Activated naive CD8-positive, alpha-beta T cell (primary cell): ENCODE data around the gene NECAB2.

Experiments used
- H3K27ac Mint-ChIP-seq: one replicate; pipeline ENCODE4 v1.8.0; 2021; ENCODE audit warnings: mixed read lengths
- H3K27me3 Mint-ChIP-seq: one replicate; pipeline ENCODE4 v1.8.0; 2021; ENCODE audit warnings: mixed read lengths
- H3K36me3 Mint-ChIP-seq: one replicate; pipeline ENCODE4 v1.8.0; 2021; ENCODE audit warnings: mixed read lengths
- H3K4me1 Mint-ChIP-seq: one replicate; pipeline ENCODE4 v1.8.0; 2021; ENCODE audit warnings: low read depth, mixed read lengths
- H3K4me3 Mint-ChIP-seq: one replicate; pipeline ENCODE4 v1.8.0; 2021; ENCODE audit warnings: mild to moderate bottlenecking, mixed read lengths
- H3K9me3 Mint-ChIP-seq: one replicate; pipeline ENCODE4 v1.8.0; 2021; ENCODE audit warnings: low read depth, mixed read lengths

Gene NECAB2

DNA sequence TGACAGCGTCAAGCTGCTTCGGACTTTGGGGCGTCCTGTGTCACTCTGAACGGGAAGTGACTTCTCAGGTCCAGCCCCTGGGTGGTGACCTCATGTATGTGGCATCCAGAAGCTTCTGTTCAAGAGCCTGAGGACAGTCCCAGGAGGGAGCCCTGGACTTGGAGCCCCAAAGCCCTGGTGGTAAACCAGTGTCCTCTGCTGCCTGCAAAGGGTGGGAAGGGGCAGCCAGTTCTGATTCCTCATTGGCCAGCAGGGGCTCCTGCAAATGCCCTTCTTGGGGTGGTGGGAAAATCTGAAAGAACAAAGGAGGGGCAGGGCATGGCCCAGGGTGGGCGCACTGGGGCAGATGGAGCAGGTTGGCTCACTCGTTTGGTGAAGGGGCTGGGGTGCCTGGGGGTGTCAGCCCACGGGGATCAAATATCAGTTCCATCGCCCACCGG is 13.4 kb upstream of the NECAB2 start:
- H3K27me3 Mint-ChIP-seq: peaks cover 7% of the 10 kb centered on the region
- no peak overlapping the region for H3K27ac Mint-ChIP-seq
- peak overlapping the region; percentile 35 for H3K4me3 Mint-ChIP-seq
- no peaks in the 10 kb centered on the region for H3K9me3 Mint-ChIP-seq
- H3K4me1 Mint-ChIP-seq: peaks cover 10% of the 10 kb centered on the region
- no peaks in the 10 kb centered on the region for H3K36me3 Mint-ChIP-seq

DNA sequence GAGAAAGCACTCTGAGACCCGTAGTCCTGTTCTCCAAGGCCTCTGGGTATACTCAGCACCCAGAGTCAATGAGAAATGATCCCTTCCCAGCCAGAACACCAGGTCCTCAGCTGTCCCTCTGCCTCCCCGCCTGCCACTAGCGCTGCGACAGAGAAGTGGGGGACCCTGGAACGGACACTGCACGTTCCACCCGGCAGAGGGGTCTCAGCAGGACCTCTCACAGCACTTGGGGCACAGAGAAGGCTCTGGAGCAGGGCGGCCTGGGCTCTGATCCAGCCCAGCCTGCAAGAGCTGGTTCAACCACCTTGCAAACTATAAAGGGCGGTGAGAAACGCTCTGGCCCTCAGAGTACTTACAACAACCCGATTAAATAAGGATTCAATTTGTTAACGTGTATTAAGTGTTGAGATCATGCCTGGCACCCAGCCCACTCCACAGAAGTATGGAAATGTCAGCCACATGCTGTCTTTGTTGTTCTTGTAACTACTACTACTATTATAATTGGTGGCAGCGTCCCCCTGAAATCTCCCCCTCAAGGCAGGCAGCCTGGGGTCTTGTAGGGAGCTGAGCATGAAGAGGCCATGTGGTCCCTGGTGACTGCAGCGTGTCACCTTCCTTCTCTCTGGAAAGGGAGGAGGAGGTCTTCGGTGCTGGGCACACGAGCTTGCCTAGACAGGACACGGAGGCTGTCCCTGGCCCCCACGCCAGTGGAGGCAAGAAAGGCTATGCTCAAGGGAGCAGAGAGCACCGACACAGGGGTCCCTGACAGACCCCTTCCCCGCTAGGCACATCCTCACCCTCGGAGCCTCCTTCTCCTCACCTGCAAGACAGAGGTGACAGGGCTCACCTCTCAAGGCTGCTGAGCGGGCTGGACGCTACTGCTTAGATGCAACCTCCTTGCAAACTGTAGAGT is 12.6 kb upstream of the NECAB2 start:
- H3K9me3 Mint-ChIP-seq: no peaks in the 10 kb centered on the region
- peaks cover 7% of the 10 kb centered on the region for H3K27me3 Mint-ChIP-seq
- no peak overlapping the region for H3K27ac Mint-ChIP-seq
- H3K4me3 Mint-ChIP-seq: no peak overlapping the region
- H3K36me3 Mint-ChIP-seq: peaks cover 2% of the 10 kb centered on the region
- peaks cover 10% of the 10 kb centered on the region for H3K4me1 Mint-ChIP-seq

DNA sequence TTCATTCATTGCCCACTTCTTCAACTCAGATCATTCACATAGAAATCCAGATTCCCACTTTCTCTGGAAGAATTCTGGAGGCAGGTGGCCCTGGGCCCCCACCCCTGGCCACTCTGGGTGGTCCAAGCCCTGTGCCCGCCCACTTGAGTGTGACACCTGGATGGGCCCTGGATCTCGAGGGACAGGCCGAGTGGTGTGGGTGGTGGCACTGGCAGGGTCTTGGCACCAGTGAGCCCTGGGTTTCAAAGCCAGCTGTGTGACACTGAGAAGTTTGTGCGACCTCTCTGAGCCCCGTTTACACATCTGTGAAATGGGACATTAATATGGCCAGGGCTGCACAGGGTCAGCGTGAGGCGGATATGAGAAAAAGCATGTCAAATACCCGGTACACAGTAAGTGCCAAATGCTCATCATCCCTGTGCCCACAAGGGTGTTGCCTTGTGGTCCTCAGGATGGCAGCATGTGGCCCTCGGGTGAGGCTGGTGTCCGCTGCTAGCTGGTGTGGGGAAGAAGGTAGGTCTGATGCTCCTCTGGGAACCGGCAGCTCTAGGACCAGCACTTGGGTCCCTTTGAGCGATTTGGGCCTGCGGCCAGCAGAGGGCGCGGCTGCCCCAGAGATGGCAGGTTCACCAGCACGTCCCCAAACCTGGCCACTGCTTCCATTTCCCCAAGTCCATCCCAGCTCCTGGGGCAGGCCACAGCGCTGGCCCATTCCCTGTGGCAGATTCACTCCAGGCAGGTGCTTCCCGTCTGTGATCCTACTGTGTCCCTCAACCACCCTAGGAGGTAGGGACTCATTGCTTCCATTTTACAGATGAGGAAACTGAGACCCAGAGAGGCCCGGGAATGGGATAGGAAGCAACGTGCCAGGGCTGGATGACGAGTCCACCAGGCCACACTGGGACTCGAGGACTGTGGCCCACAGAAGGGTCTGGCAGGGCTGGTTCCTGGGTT is 11.4 kb upstream of the NECAB2 start:
- Mint-ChIP-seq H3K9me3 (no peaks in the 10 kb centered on the region), H3K4me3 (no peak overlapping the region), H3K27ac (no peak overlapping the region), H3K4me1 (peaks cover 10% of the 10 kb centered on the region), H3K27me3 (peaks cover 7% of the 10 kb centered on the region), H3K36me3 (peaks cover 2% of the 10 kb centered on the region)

- Mint-ChIP-seq H3K27me3 (peaks cover 7% of the 10 kb centered on the region), H3K4me3 (no peak overlapping the region), H3K27ac (no peak overlapping the region), H3K9me3 (no peaks in the 10 kb centered on the region), H3K4me1 (peaks cover 9% of the 10 kb centered on the region), H3K36me3 (peaks cover 2% of the 10 kb centered on the region)
Measured at GRCh38 chr16:83957296-83957855, 10.7 kb upstream of the NECAB2 start.

GRCh38 chr16:83958137-83958845 is 9.8 kb upstream of the NECAB2 start:
- Mint-ChIP-seq H3K9me3 (no peaks in the 10 kb centered on the region), H3K27ac (no peak overlapping the region), H3K27me3 (peaks cover 7% of the 10 kb centered on the region), H3K4me1 (peaks cover 7% of the 10 kb centered on the region), H3K4me3 (no peak overlapping the region), H3K36me3 (peaks cover 2% of the 10 kb centered on the region)

- H3K36me3 Mint-ChIP-seq: peaks cover 2% of the 10 kb centered on the region
- H3K4me1 Mint-ChIP-seq: peaks cover 5% of the 10 kb centered on the region
- H3K27ac Mint-ChIP-seq: no peak overlapping the region
- peaks cover 6% of the 10 kb centered on the region for H3K27me3 Mint-ChIP-seq
- no peak overlapping the region for H3K4me3 Mint-ChIP-seq
- H3K9me3 Mint-ChIP-seq: no peaks in the 10 kb centered on the region
Measured at GRCh38 chr16:83958846-83959565, 9.0 kb upstream of the NECAB2 start.

DNA sequence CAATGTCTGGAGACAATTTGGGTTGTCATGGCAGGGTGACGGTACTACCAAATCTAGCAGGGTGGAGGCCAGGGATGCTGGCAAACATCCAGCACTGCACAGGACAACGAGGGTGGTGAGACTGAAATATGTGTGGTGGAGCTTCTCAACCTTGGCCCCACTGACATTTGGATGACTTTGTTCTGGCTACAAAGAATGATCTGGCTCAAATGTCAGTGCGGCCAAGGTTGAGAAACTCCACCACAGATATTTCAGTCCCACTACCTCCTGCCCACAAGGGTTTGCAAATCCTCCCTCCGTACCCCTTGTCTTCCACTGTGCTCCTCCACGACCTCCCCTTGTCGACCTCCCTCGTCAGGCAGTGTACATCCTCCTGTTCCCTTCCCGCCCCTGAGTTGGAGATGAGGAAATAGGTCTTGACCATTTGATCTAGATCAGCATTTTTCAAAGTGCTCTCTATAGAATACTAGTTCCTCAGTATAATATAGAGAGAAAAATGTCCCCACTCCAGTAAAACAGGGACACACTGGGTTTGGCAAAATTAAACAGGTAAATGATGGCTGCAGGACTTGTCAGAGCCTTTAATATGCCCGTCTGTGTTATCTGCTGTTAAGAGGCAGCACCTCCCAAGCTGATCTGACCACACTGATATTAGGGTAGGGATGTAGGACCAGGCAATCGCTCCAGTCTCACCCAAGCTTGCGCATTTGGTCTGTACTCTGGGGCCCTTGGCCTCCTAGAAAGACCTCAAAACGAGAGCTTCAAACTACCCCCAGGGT is 8.2 kb upstream of the NECAB2 start:
- no peaks in the 10 kb centered on the region for H3K4me1 Mint-ChIP-seq
- H3K27me3 Mint-ChIP-seq: peaks cover 3% of the 10 kb centered on the region
- no peak overlapping the region for H3K4me3 Mint-ChIP-seq
- H3K36me3 Mint-ChIP-seq: peaks cover 2% of the 10 kb centered on the region
- no peaks in the 10 kb centered on the region for H3K9me3 Mint-ChIP-seq
- H3K27ac Mint-ChIP-seq: no peak overlapping the region

- H3K27me3 Mint-ChIP-seq: no peaks in the 10 kb centered on the region
Measured at GRCh38 chr16:83960521-83961249, 7.4 kb upstream of the NECAB2 start.

GRCh38 chr16:83961591-83961990 is 6.5 kb upstream of the NECAB2 start:
- no peaks in the 10 kb centered on the region for H3K27me3 Mint-ChIP-seq
- no peaks in the 10 kb centered on the region for H3K4me1 Mint-ChIP-seq
- no peaks in the 10 kb centered on the region for H3K9me3 Mint-ChIP-seq
- no peak overlapping the region for H3K27ac Mint-ChIP-seq
- peaks cover 3% of the 10 kb centered on the region for H3K36me3 Mint-ChIP-seq
- no peak overlapping the region for H3K4me3 Mint-ChIP-seq

More at GRCh38 chr16:83960521-83961249, 7.4 kb upstream of the NECAB2 start:
- H3K9me3 Mint-ChIP-seq: no peaks in the 10 kb centered on the region
- no peaks in the 10 kb centered on the region for H3K4me1 Mint-ChIP-seq
- peaks cover 2% of the 10 kb centered on the region for H3K36me3 Mint-ChIP-seq
- H3K27ac Mint-ChIP-seq: no peak overlapping the region
- no peak overlapping the region for H3K4me3 Mint-ChIP-seq

DNA sequence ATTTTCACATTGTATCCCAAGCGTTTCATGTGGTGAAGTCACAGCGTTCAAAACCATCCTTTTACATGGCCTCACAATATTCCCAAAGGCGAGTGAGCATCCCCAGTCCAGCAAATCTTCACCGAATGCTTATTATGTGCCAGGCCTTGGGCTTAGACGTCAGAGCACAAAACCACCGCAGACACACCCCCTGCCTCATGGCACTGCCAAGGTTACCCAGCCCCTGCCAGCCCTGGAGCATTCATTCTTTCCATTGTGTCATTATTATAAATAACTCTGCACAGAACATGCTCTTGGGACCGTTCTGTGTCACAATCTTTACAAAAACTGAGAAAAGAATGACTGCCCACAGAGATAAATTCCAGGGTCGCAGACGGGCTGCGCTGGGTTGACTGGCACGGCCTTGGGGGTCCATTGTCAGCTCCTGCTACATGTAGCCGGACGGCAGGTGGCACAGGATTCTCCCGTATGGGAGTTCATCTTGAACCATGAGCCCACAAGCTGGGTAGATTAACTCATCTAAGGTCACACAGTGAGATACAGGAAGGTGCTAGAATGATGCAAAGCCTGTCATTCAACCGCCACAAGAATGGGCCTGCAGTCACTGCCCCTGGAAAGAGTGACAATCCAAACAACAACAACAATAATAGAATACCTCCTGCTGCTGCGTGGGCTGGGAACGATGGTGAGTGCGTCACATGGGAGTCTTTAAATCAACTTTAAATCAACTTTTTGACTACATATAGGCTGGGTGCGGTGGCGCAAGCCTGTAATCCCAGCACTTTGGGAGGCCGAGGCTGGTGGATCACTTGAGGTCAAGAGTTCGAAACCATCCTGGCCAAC is 4.5 kb upstream of the NECAB2 start:
- peaks cover 4% of the 10 kb centered on the region for H3K36me3 Mint-ChIP-seq
- peaks cover 2% of the 10 kb centered on the region for H3K27me3 Mint-ChIP-seq
- H3K4me3 Mint-ChIP-seq: no peak overlapping the region
- no peaks in the 10 kb centered on the region for H3K9me3 Mint-ChIP-seq
- H3K4me1 Mint-ChIP-seq: peaks cover 2% of the 10 kb centered on the region
- no peak overlapping the region for H3K27ac Mint-ChIP-seq

DNA sequence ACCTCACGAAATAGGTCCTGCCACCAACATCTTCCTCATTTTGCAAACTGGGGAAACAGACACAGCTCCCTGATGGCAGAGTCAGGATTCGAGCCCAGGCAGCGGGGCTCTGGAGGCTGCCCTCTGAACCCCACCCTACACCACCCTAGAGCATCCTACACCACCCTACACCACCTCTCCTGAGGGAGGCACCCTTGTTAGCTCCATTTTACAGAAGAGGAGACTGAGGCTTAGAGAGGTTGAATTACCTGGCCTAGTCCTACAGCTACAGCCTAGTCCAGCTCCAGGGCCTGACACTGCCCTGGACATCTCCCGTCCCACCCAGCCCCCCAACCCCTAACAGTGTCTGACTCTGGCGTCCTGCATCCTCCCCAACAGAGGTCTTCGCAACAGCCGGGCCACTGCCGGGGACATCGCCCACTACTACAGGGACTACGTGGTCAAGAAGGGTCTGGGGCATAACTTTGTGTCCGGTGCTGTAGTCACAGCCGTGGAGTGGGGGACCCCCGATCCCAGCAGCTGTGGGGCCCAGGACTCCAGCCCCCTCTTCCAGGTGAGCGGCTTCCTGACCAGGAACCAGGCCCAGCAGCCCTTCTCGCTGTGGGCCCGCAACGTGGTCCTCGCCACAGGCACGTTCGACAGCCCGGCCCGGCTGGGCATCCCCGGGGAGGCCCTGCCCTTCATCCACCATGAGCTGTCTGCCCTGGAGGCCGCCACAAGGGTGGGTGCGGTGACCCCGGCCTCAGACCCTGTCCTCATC is 3.2 kb upstream of the NECAB2 start:
- H3K9me3 Mint-ChIP-seq: no peaks in the 10 kb centered on the region
- no peak overlapping the region for H3K27ac Mint-ChIP-seq
- H3K27me3 Mint-ChIP-seq: peaks cover 6% of the 10 kb centered on the region
- H3K4me1 Mint-ChIP-seq: peaks cover 4% of the 10 kb centered on the region
- H3K36me3 Mint-ChIP-seq: peaks cover 3% of the 10 kb centered on the region
- H3K4me3 Mint-ChIP-seq: no peak overlapping the region
